GM04504 (cell line): ENCODE data around the gene TMEM184A.
"Not testable (repeated sequence)": the region's sequence is repeated elsewhere in the genome, so short reads cannot be mapped to it uniquely, and the experiment has no call there.

Source experiments
- DNase-seq: peaks from one replicate; pipeline ENCODE4 v3.0.0-alpha.2; 2012; ENCODE audit warnings: low read depth

The TMEM184A gene

GRCh38 chr7:1523208-1523607 is 32.8 kb downstream of the TMEM184A start:
- DNase-seq: no peak

- no peak for DNase-seq
Measured at GRCh38 chr7:1521456-1521855, 34.5 kb downstream of the TMEM184A start.

- DNase-seq: no peak
Measured at GRCh38 chr7:1520539-1521234, 35.3 kb downstream of the TMEM184A start.

GRCh38 chr7:1519322-1519922 is 36.6 kb downstream of the TMEM184A start:
- not testable (repeated sequence) for DNase-seq

GRCh38 chr7:1516586-1517251 is 39.3 kb downstream of the TMEM184A start:
- no peak for DNase-seq

- DNase-seq: not testable (repeated sequence)
Measured at GRCh38 chr7:1515509-1515967, 40.5 kb downstream of the TMEM184A start.

- no peak for DNase-seq
Measured at GRCh38 chr7:1514995-1515401, 41.0 kb downstream of the TMEM184A start.

- no peak for DNase-seq
Measured at GRCh38 chr7:1514407-1514806, 41.6 kb downstream of the TMEM184A start.

GRCh38 chr7:1513657-1514095 is 42.3 kb downstream of the TMEM184A start:
- no peak for DNase-seq

GRCh38 chr7:1512781-1513656 is 43.0 kb downstream of the TMEM184A start:
- DNase-seq: no peak

GRCh38 chr7:1511444-1512422 is 44.3 kb downstream of the TMEM184A start:
- DNase-seq: no peak

GRCh38 chr7:1510780-1511154 is 45.2 kb downstream of the TMEM184A start:
- no peak for DNase-seq

- DNase-seq: no peak
Measured at GRCh38 chr7:1509226-1509625, 46.8 kb downstream of the TMEM184A start.

GRCh38 chr7:1508277-1508758 is 47.7 kb downstream of the TMEM184A start:
- no peak for DNase-seq

GRCh38 chr7:1505731-1506550 is 50.1 kb downstream of the TMEM184A start:
- no peak for DNase-seq

- DNase-seq: peak; percentile 72
Measured at GRCh38 chr7:1503816-1504775, 51.9 kb downstream of the TMEM184A start, which contains the start of gene INTS1. INTS1 (minus strand) TSS chr7:1504389; CDS start chr7:1503960, 429 bp downstream.

- DNase-seq: no peak
Measured at GRCh38 chr7:1503390-1503789, 52.6 kb downstream of the TMEM184A start.

- DNase-seq: no peak
Measured at GRCh38 chr7:1502845-1503244, 53.2 kb downstream of the TMEM184A start.
